HS-5 (cell line): ENCODE measurements around the gene FAM216A.
"Not testable (repeated sequence)": the region's sequence is repeated elsewhere in the genome, so short reads cannot be mapped to it uniquely, and the experiment has no call there.

Experiments
- DNase-seq: peaks from one replicate; pipeline ENCODE4 v3.0.0-alpha.2; 2012; ENCODE audit warnings: low read depth

Gene FAM216A

DNA sequence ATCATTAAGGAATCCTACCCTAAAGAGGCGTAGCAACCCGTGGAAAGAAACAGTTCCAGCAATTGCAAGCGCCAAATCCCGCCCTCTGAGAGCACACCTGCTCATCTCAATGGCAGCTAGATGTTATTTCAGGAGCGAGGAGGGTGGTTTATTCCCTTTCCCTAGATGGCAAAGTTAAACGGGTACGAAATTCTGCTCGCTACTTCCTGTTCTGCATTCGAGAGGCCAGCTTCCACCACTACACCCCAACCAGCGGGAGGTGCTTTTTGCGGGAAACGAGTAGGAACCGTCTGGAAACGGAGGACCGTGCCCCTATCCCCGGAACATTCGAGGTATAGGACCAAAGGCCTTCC lies 32.7 kb downstream of the FAM216A start:
- peak; percentile 48 for DNase-seq

- peak; percentile 93 for DNase-seq
Observed at GRCh38 chr12:110501752-110502738, 33.4 kb downstream of the FAM216A start, which contains the start of the genes RAD9B and VPS29. RAD9B (plus strand) TSS chr12:110502331; CDS start chr12:110502338, 7 bp downstream. VPS29 (minus strand) TSS chr12:110502111; CDS start chr12:110502051, 60 bp downstream.

GRCh38 chr12:110503432-110503831 lies 34.8 kb downstream of the FAM216A start:
- no peak for DNase-seq

GRCh38 chr12:110505332-110505731 lies 36.7 kb downstream of the FAM216A start:
- DNase-seq, result no peak

DNA sequence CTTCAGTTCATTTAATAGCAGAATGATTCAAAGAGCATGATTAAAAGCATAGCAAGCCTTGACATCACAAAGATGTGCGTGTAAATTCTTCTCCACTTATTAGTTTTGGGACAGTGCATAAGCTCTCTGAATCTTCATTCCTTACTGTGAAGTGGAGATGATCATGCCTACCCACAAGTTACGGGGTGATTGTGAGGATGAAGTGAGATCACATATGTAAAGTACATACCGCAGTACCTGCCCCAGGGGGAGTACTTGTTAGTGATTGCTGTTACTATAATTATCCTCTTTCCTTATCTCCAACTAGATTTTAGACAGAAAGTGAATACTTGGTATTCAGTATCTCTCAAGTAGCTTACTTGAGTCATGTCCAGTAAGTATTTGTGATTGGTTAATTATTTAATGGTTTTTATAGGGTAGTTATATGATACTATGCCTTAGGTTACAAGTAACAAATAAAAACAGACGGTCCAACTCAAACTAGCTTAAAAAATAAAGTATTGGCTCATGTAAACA lies 39.5 kb downstream of the FAM216A start:
- no peak for DNase-seq

- no peak for DNase-seq
Observed at GRCh38 chr12:110513842-110514241, 45.2 kb downstream of the FAM216A start.

GRCh38 chr12:110514363-110514762 lies 45.7 kb downstream of the FAM216A start:
- DNase-seq, result no peak

GRCh38 chr12:110516995-110517394 lies 48.4 kb downstream of the FAM216A start:
- DNase-seq, result no peak

- not testable (repeated sequence) for DNase-seq
Observed at GRCh38 chr12:110518014-110518413, 49.4 kb downstream of the FAM216A start.

DNA sequence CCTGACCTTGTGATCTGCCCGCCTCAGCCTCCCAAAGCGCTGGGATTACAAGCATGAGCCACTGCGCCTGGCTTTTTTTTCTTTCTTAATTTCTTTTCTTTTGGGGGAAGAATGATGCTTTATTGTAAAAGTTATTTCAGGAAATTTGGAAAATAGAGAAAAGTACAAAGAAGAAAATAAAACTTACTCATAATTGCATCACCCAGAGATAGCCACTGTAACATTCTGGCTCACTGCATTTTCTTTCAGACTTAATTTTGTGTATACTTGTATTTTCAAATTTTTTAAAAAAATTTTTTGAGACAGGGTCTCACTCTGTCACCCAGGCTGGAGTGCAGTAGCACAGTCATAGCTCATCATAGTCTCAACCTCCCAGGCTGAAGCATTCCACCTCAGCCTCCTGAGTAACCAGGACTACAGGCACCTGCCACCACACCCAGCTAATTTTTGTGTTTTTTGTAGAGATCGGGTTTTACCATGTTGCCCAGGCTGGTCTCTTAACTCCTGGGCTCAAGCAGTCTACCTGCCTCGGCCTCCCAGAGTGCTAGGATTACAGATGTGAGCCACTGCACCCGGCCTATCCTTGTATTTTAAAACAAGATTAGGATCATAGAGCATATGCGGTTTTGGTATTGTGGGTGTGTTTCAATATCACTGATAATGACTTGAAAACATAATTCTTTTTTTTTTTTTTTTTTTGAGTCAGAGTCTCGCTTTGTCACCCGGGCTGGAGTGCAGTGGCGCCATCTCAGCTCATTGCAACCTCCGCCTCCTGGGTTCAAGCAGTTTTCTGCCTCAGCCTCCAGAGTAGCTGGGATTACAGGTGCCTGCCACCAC lies 52.4 kb downstream of the FAM216A start:
- not testable (repeated sequence) for DNase-seq

GRCh38 chr12:110528277-110528839 lies 59.7 kb downstream of the FAM216A start:
- DNase-seq, result no peak

- DNase-seq, result no peak
Observed at GRCh38 chr12:110530511-110530910, 61.9 kb downstream of the FAM216A start.

- no peak for DNase-seq
Observed at GRCh38 chr12:110531741-110532333, 63.2 kb downstream of the FAM216A start.

DNA sequence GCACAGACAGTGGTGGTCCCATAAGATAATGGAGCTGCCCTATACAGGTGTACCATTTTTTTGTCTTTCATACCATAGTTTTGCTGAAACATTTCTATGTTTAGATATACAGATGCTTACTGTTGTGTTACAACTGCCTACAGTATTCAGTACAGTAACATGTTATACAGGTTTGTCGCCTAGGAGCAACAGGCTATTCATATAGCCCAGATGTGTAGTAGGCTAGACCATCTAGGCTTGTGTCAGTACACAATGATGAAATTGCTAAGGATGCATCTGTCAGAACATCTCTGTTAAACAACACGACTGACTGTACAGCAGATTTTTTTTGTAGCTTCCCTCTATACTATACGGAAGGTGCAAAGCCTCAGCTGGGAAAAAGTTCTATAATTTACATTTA lies 64.0 kb downstream of the FAM216A start:
- DNase-seq, result no peak

- DNase-seq, result no peak
Observed at GRCh38 chr12:110533607-110534006, 65.0 kb downstream of the FAM216A start.

DNA sequence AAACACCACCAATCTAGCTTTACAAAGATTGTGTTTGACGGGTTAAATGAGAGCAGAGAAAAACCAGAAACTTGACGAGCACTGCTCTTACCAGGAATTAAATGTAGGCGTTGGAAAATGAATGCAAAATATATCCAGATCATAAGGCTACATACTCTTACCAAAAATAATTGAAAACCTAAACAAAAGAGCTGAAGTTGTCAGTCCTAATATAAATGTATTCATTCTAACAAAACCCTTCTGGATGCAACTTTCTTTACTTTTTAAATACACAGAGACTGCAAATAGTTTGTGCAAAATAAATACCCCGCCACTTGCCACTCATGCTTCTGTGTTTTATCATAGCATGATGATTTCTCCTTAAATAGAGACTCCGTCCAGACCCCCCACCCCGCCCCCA lies 66.2 kb downstream of the FAM216A start:
- no peak for DNase-seq

DNA sequence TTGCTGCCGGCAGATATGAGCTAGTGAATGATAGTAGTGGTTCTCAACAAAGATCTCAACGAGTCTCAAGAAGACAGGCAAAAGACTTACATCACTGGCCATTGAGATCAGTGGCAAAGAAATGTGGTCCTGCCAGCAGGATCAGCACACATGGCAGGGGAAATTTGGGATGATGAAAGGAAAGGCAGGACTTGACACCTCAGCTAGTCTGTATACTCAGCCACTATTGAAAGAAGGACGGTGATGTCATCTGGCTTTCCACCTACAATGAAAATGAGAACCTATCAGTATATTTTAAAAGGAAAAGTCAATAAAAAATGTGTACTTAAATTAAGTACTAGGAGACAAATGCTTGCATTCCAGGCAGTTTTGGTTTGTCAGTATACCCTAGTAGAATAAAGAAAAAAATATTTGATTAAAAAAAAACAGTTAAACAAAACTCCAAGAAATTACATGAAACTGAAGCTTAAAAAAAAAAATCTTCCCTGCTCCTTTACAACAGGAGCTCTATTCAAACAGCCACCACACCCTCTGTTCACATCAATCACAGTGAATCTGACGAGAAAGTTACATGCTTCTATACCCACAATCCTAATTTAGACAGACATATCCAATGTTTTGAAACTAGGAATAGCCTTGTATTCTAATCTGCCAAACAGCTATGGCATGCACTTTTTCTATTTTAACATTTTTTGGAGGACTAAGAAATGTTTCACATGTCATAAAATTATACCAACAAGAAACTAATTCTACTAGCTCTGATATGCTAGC lies 68.4 kb downstream of the FAM216A start:
- no peak for DNase-seq

DNA sequence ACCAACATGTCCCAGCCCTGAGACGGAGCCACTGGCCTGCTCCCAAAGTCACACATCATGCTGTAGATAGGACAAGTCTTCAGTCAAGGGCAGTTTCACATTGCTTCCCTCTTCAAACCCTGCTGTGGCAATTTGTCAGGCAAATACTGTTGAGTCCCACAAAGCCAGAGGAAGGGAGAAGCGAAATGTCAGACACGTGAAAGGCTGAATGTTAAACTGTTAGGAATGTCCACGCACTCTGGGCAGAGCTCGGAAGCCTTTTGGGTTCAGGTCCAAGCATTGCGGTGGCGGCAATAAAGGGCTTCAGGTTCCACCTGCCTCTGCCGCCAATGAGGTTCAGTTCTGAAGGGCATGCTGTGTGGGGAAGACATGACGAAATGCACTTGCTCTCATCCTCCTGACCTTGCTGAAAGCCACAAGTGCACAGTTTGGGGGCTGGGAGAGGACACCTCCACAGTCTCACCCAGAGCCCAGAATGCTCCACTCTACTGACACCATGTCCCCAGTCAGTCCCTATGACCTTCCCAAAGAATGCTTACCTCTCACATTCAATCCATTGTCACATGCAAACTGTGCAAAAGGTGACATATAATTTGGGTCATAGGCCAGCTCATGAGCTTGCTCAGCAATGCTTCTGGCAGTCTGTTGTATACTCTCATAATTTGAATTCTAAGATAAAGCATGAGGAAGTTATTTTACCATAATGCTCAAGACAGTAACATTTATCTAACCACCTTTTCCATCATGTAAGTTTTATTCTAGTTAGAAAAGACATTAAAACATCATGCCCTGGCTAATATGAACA lies 69.2 kb downstream of the FAM216A start:
- DNase-seq, result no peak

DNA sequence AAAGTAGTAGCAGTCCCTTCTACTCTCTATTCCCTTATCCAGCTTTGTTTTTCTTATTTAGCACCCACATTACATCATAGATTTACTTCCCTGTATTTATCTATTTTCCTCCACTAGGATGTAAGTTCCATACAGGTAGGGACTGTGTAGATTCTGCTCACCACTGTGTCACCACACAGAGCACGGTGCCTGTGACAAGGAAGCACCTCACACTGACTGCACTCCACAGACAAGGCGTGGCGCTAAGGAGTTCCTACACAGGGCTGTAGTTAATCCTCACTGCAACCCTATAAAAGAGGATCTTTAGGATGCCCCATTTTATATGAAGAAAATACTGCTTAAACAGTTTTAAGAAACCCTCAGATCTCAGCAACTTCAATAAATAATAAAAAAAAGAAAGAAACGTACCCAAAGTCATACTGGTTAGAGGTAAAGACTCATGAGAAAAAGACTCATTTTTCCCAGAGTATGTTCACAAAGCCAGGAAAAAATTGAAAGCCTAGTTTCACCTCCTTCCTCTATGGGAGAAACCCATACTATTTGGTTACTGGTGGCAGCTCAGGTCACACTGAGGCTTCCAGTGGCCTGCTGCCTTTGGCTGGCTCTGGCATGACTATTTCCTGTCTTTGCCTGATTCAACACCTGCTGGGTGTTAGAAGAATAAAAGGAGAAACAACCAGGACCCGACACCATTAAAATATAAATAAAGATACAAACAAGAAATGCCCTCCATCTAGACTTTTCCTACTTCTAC lies 70.4 kb downstream of the FAM216A start:
- DNase-seq, result no peak
